ENCODE measurements around the gene TAF1C.

TAF1C gene

GRCh38 chr16:84131117-84131516 lies 55.7 kb downstream of the TAF1C start:
- Histone ChIP-seq H3K4me1 (ENCODE audit: insufficient read depth, low read length, severe bottlenecking) (peaks cover 26% of the 10 kb centered on the region), H3K36me3 (ENCODE audit: insufficient read depth, low read length) (peaks cover 18% of the 10 kb centered on the region; the same call in 1 of the 2 replicates), H3K9ac (ENCODE audit: low read length) (no peak overlapping the region), H3K27ac (ENCODE audit: low read depth, low read length, poor library complexity, severe bottlenecking) (no peak overlapping the region), H3K4me2 (ENCODE audit: low read length) (no peak overlapping the region), H3F3A (ENCODE audit: insufficient read depth, low read length) (no peaks in the 10 kb centered on the region), H3K4me3 (ENCODE audit: low read depth, low read length, poor library complexity, severe bottlenecking) (no peak overlapping the region), H3K27me3 (ENCODE audit: insufficient read depth, low read length) (no peaks in the 10 kb centered on the region), H3K9me3 (ENCODE audit: low read length) (no peaks in the 10 kb centered on the region), H3K9me2 (ENCODE audit: low read depth, low read length) (no peaks in the 10 kb centered on the region), H4K20me1 (ENCODE audit: insufficient read depth, low read length) (no peaks in the 10 kb centered on the region), H2AFZ (ENCODE audit: low read length) (no peak overlapping the region), H3K79me2 (ENCODE audit: insufficient read depth, low read length) (no peaks in the 10 kb centered on the region)
- TF ChIP-seq CTCF (IDR thresholded peaks at IDR 0.05; ENCODE audit: low read length) = no peak
- TF ChIP-seq EZH2 (IDR thresholded peaks at IDR 0.05; ENCODE audit: borderline replicate concordance, low read length) = no peak

Data from OCI-LY1 (cell line).